Sigmoid colon (tissue), 4 donors: ENCODE results near the gene CORO1C.

Experiments used
- CTCF ChIP-seq, 4 experiments: fragments of 450-650 bp in 3 of 4; fragments of 200-600 bp in 1 of 4; IDR thresholded peaks; one replicate each; pipeline ENCODE4 v1.5.1; 2016 to 2019; ENCODE audit warnings: antibody characterized with exemption in 4 of 4, mild to moderate bottlenecking in 3 of 4, moderate library complexity in 2 of 4
- POLR2AphosphoS5 ChIP-seq, 4 donors: sonication (generic); formaldehyde crosslinking; IDR thresholded peaks; one replicate each; pipeline ENCODE4 v1.6.1; 2017; ENCODE audit warnings: antibody characterized with exemption in 4 of 4

DNA sequence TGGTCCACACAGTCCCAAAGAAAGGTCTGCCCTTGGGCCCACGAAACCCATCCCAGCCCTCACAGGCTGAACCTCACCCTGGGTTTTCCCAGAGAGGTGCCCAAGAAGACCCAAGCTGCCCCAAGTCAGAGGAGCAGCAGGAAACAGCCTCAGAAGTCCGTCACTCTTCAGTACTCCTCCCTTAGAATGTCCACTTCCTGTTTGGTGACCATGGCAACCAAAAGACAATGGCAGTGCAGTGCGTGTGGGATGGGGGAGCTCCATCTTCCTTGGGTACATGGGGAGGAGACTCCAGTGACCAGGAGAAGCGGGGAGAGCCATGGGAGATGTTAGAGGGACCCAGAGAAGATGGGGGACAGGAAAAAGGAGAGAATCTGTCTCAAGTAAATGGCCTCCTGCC, 108.9 kb downstream of the CORO1C start:
- TF ChIP-seq POLR2AphosphoS5 (IDR thresholded peaks at IDR 0.05): no peak
- TF ChIP-seq CTCF (IDR thresholded peaks at IDR 0.05): no peak
